Endothelial cell (in vitro differentiated cells): ENCODE data around the gene SPDEF. TPM values are rescaled to one million over a fixed set of nuclear protein-coding genes. Genes with fewer than 3 reads are reported as not detected.

Experiments
- DNase-seq: peaks from one replicate; pipeline ENCODE4 v3.0.0; 2021; ENCODE audit warnings: low spot score
- H3K27ac Mint-ChIP-seq: one replicate; pipeline ENCODE4 v1.8.0; 2021; ENCODE audit warnings: mixed read lengths, inconsistent platforms; ENCODE audit not compliant: unreplicated experiment
- H3K27me3 Mint-ChIP-seq: one replicate; pipeline ENCODE4 v1.8.0; 2021; ENCODE audit warnings: mild to moderate bottlenecking, moderate library complexity, mixed read lengths, inconsistent platforms; ENCODE audit not compliant: unreplicated experiment
- H3K36me3 Mint-ChIP-seq: one replicate; pipeline ENCODE4 v1.8.0; 2021; ENCODE audit warnings: mild to moderate bottlenecking, low read depth, mixed read lengths, inconsistent platforms; ENCODE audit not compliant: unreplicated experiment
- H3K4me1 Mint-ChIP-seq: one replicate; pipeline ENCODE4 v1.8.0; 2021; ENCODE audit warnings: mild to moderate bottlenecking, mixed read lengths, inconsistent platforms; ENCODE audit not compliant: unreplicated experiment
- H3K4me3 Mint-ChIP-seq: one replicate; pipeline ENCODE4 v1.8.0; 2021; ENCODE audit warnings: mild to moderate bottlenecking, mixed read lengths, inconsistent platforms; ENCODE audit not compliant: unreplicated experiment
- H3K9me3 Mint-ChIP-seq: one replicate; pipeline ENCODE4 v1.8.0; 2021; ENCODE audit warnings: mixed read lengths, inconsistent platforms; ENCODE audit not compliant: unreplicated experiment
- total RNA-seq: library from RNA; stranded (reverse); fragmentation: NEBNext Ultra II Directional; extraction: Animal tissue kit (Norgen Biotek cat#: 25700); gene quantifications from one replicate; pipeline ENCODE4 v1.2.1, GENCODE V29; 2021; ENCODE audit not compliant: unreplicated experiment
- TF ChIP-seq, protein P1 (sequence below): fragments of 200-600 bp; sonication (generic); IDR thresholded peaks from one replicate; pipeline ENCODE4 v1.5.0; 2021; ENCODE audit warnings: antibody characterized with exemption; ENCODE audit not compliant: unreplicated experiment

SPDEF gene
- total RNA-seq, 1 donor from 2014 or later, result not detected

DNA sequence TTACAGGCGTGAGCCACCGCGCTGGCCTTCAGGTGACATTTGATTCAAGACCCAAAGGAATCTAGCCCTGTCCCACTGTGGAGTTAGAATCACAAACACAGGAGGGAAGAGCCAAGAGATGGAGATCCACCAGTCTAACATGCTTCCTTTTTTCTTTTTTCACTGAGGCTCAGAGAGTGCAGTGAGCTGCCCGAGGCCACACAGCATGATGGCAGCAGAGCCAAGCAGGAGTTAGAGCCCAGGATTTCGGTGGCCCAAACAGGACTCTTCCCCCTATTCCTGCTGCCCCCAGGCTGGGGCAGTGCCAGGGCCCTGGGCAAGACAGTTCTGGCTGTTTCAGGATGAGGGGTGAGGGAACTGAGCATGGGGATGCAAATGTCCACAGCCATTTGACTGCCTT, 8.1 kb upstream of the SPDEF start:
- no peak for DNase-seq
- H3K9me3 Mint-ChIP-seq, result no peaks in the 10 kb centered on the region
- TF ChIP-seq, protein P1, sequence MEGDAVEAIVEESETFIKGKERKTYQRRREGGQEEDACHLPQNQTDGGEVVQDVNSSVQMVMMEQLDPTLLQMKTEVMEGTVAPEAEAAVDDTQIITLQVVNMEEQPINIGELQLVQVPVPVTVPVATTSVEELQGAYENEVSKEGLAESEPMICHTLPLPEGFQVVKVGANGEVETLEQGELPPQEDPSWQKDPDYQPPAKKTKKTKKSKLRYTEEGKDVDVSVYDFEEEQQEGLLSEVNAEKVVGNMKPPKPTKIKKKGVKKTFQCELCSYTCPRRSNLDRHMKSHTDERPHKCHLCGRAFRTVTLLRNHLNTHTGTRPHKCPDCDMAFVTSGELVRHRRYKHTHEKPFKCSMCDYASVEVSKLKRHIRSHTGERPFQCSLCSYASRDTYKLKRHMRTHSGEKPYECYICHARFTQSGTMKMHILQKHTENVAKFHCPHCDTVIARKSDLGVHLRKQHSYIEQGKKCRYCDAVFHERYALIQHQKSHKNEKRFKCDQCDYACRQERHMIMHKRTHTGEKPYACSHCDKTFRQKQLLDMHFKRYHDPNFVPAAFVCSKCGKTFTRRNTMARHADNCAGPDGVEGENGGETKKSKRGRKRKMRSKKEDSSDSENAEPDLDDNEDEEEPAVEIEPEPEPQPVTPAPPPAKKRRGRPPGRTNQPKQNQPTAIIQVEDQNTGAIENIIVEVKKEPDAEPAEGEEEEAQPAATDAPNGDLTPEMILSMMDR, result no peak
- no peaks in the 10 kb centered on the region for H3K36me3 Mint-ChIP-seq
- H3K27ac Mint-ChIP-seq, result no peak overlapping the region
- H3K4me3 Mint-ChIP-seq, result no peak overlapping the region
- peaks cover 4% of the 10 kb centered on the region for H3K27me3 Mint-ChIP-seq
- H3K4me1 Mint-ChIP-seq, result peaks cover 7% of the 10 kb centered on the region

DNA sequence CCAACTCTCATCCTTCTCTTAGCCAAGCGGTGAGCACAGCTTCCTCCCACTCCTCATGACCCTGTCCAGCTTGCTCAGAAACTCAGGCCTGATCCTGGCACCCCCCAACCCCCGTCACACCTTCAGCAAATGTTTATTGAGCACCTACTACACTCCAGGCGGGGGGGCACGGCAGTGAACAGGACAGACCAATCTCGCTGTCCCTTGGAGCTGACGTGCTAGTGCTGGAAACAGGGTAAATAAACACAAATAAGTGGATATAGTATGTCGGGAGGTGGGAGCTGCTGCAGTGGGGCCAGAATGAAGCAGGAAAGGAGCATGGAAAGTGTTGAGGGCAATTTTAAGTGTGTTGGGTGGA, 7.4 kb upstream of the SPDEF start:
- Mint-ChIP-seq H3K27ac (peak overlapping the region; percentile 75), H3K9me3 (no peaks in the 10 kb centered on the region), H3K4me3 (no peak overlapping the region), H3K4me1 (peaks cover 4% of the 10 kb centered on the region), H3K27me3 (peaks cover 4% of the 10 kb centered on the region), H3K36me3 (no peaks in the 10 kb centered on the region)
- TF ChIP-seq, protein P1, result no peak
- no peak for DNase-seq

DNA sequence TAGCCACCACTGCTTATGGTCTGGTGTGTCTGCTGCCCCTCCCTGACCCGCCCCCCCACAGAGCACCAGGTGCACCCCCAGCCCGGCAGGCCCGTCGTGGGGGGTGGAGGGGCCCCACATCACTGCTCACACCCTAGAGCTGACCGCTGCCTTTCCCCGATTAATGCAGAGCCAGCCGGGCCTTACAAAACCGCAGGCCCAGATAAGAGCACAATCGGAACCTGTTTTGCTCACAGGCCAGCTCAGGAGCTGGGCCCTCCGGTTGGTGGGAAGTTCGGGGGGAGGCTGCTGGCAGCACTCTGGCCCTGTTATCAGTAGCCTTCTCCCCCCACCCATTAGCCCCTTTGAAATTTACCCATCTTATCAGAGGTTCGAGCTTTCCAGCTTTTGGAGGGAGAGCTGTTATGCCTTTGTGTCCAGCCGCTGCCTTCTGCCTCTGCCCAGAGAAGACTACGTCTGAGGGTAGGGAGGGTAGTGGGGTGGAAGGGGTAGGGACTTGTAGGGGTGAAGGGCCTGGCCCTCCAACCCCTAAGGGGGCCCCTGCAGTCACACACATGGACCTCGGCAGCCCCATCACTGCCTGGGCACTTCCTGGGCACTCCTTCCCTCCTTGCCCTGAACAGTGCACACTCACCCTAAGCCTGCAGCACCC, 6.9 kb upstream of the SPDEF start:
- no peak for DNase-seq
- TF ChIP-seq, protein P1, result no peak
- Mint-ChIP-seq H3K27me3 (peaks cover 4% of the 10 kb centered on the region), H3K4me3 (no peak overlapping the region), H3K9me3 (no peaks in the 10 kb centered on the region), H3K36me3 (no peaks in the 10 kb centered on the region), H3K27ac (no peak overlapping the region), H3K4me1 (peaks cover under 1% of the 10 kb centered on the region)

DNA sequence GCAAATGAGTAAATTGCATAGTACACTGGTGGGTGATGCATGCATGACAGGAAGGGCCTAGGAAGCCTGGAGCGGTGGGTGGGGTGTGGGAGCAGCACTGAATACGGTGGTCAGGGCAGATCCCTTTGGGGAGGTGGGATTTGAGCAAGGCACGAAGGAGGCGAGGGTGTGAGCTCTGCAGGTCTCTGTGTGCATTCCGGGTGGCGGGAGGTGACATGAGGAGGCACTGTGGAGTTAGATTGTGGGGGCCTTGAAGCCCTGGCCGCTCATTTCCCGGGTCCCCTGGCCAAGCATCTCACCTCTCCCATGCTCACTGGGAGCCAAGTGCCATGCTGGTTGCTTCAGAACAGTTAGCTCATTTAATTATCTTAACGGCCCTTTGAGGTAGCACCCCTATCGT, 6.2 kb upstream of the SPDEF start:
- no peaks in the 10 kb centered on the region for H3K4me1 Mint-ChIP-seq
- no peak overlapping the region for H3K4me3 Mint-ChIP-seq
- TF ChIP-seq, protein P1, result no peak
- peaks cover 4% of the 10 kb centered on the region for H3K27me3 Mint-ChIP-seq
- no peaks in the 10 kb centered on the region for H3K9me3 Mint-ChIP-seq
- no peaks in the 10 kb centered on the region for H3K36me3 Mint-ChIP-seq
- DNase-seq, result no peak
- no peak overlapping the region for H3K27ac Mint-ChIP-seq

DNA sequence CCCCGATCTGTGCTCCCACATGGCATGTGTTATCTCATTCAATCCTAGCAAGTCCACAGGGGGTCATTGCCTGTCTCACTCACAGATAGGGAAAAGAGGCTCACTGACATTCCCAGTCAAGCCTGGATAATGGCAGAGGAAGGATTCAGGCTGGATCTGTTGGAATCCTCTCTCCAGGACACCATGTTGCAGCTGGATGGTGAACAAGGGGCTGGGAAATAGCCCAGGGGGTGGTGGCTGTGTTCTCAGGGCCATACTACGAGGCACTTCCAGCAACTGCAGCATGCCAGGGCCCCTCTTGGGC, 5.0 kb upstream of the SPDEF start:
- H3K4me1 Mint-ChIP-seq, result no peaks in the 10 kb centered on the region
- H3K27me3 Mint-ChIP-seq, result peaks cover 4% of the 10 kb centered on the region
- TF ChIP-seq, protein P1, result no peak

More for the DNA sequence above, 5.0 kb upstream of the SPDEF start:
- Mint-ChIP-seq H3K27ac (no peak overlapping the region), H3K9me3 (no peaks in the 10 kb centered on the region), H3K36me3 (no peaks in the 10 kb centered on the region), H3K4me3 (no peak overlapping the region)
- no peak for DNase-seq
